ENCODE measurements around the gene SLCO3A1. TPM values are rescaled to one million over a fixed set of nuclear protein-coding genes. Genes with fewer than 3 reads are reported as not detected.

SLCO3A1 gene
- total RNA-seq, 3 donors from 2014 or later, result 8.5 to 14.1 (median 13.6) TPM

- intact Hi-C loops (cut with DNase I; ENCODE audit: low total_unique reads), result no loop called here
- H3K27me3 ChIP-seq, result no peaks in the 10 kb centered on the region
- no peaks in the 10 kb centered on the region for H3K9me3 ChIP-seq
- TF ChIP-seq POLR2A (IDR thresholded peaks at IDR 0.05) (no peak), CTCF (IDR thresholded peaks at IDR 0.05) (no peak), POLR2AphosphoS5 (IDR thresholded peaks at IDR 0.05) (no peak)
- H3K4me3 ChIP-seq, result no peak overlapping the region
- DNase-seq (ENCODE audit: low spot score in 2 of 2), result no peak
- H3K36me3 ChIP-seq, result no peaks in the 10 kb centered on the region
- no peaks in the 10 kb centered on the region for H3K4me1 ChIP-seq
- H3K27ac ChIP-seq, result no peak overlapping the region
Observed at GRCh38 chr15:92047900-92048299, 194.4 kb downstream of the SLCO3A1 start.

- Histone ChIP-seq H3K27ac (peak overlapping the region in 1 of 2 donors; percentile 44), H3K36me3 (no peaks in the 10 kb centered on the region), H3K27me3 (no peaks in the 10 kb centered on the region), H3K4me3 (no peak overlapping the region), H3K9me3 (no peaks in the 10 kb centered on the region), H3K4me1 (no peaks in the 10 kb centered on the region)
- TF ChIP-seq CTCF (IDR thresholded peaks at IDR 0.05), result no peak
- TF ChIP-seq POLR2A (IDR thresholded peaks at IDR 0.05), result no peak
- no peak for TF ChIP-seq POLR2AphosphoS5 (IDR thresholded peaks at IDR 0.05)
- DNase-seq (ENCODE audit: low spot score in 2 of 2), result no peak
- intact Hi-C loops (cut with DNase I; ENCODE audit: low total_unique reads), result no loop called here
Observed at GRCh38 chr15:92048739-92049138, 195.2 kb downstream of the SLCO3A1 start.

GRCh38 chr15:92049290-92049989 lies 195.9 kb downstream of the SLCO3A1 start:
- Histone ChIP-seq H3K4me1 (no peaks in the 10 kb centered on the region), H3K4me3 (no peak overlapping the region), H3K27me3 (no peaks in the 10 kb centered on the region), H3K9me3 (no peaks in the 10 kb centered on the region), H3K27ac (peak overlapping the region in 1 of 2 donors; percentile 44), H3K36me3 (no peaks in the 10 kb centered on the region)
- TF ChIP-seq POLR2AphosphoS5 (IDR thresholded peaks at IDR 0.05) (no peak), CTCF (IDR thresholded peaks at IDR 0.05) (no peak), POLR2A (IDR thresholded peaks at IDR 0.05) (no peak)
- intact Hi-C loops (cut with DNase I; ENCODE audit: low total_unique reads), result no loop called here
- DNase-seq (ENCODE audit: low spot score in 2 of 2), result no peak

- Histone ChIP-seq H3K4me3 (no peak overlapping the region), H3K36me3 (no peaks in the 10 kb centered on the region), H3K4me1 (no peaks in the 10 kb centered on the region), H3K27me3 (no peaks in the 10 kb centered on the region), H3K27ac (peak overlapping the region in 1 of 2 donors; percentile 52), H3K9me3 (no peaks in the 10 kb centered on the region)
- DNase-seq (ENCODE audit: low spot score in 2 of 2), result peak in 1 of 2 donors; percentile 30
- TF ChIP-seq POLR2AphosphoS5 (IDR thresholded peaks at IDR 0.05), result no peak
- TF ChIP-seq POLR2A (IDR thresholded peaks at IDR 0.05), result no peak
- no peak for TF ChIP-seq CTCF (IDR thresholded peaks at IDR 0.05)
- intact Hi-C loops (cut with DNase I; ENCODE audit: low total_unique reads), result no loop called here
Observed at GRCh38 chr15:92050220-92050898, 196.9 kb downstream of the SLCO3A1 start.

- H3K4me3 ChIP-seq, result no peak overlapping the region
- no peaks in the 10 kb centered on the region for H3K4me1 ChIP-seq
- H3K36me3 ChIP-seq, result no peaks in the 10 kb centered on the region
- intact Hi-C loops (cut with DNase I; ENCODE audit: low total_unique reads), result no loop called here
- H3K9me3 ChIP-seq, result no peaks in the 10 kb centered on the region
- TF ChIP-seq CTCF (IDR thresholded peaks at IDR 0.05), result no peak
- TF ChIP-seq POLR2A (IDR thresholded peaks at IDR 0.05), result no peak
- TF ChIP-seq POLR2AphosphoS5 (IDR thresholded peaks at IDR 0.05), result no peak
- no peak for DNase-seq (ENCODE audit: low spot score in 2 of 2)
- no peaks in the 10 kb centered on the region for H3K27me3 ChIP-seq
- H3K27ac ChIP-seq, result no peak overlapping the region
Observed at GRCh38 chr15:92051716-92052115, 198.2 kb downstream of the SLCO3A1 start.
